Retinal pigment epithelial cell (primary cell): ENCODE results near the gene SUPT3H.
"Not testable (repeated sequence)": the region's sequence is repeated elsewhere in the genome, so short reads cannot be mapped to it uniquely, and the experiment has no call there.

Experiments
- DNase-seq: peaks from one replicate; pipeline ENCODE4 v3.0.0-alpha.2; 2010; ENCODE audit warnings: low read depth
- H3K4me3 ChIP-seq: 2 replicates; pipeline ENCODE4 v1.5.1; 2011; ENCODE audit warnings: mild to moderate bottlenecking, low read length, control low read depth, moderate library complexity
- CTCF ChIP-seq: conservative IDR thresholded peaks from 2 replicates; pipeline ENCODE4 v1.5.1; 2011; ENCODE audit warnings: low read depth, low read length, control low read depth, inconsistent platforms

The SUPT3H gene

GRCh38 chr6:45289751-45290514 is 87.8 kb downstream of the SUPT3H start:
- DNase-seq, result no peak
- TF ChIP-seq CTCF, result no peak
- no peak overlapping the region for H3K4me3 ChIP-seq

GRCh38 chr6:45286707-45287106 is 91.0 kb downstream of the SUPT3H start:
- H3K4me3 ChIP-seq, DNase-seq: not testable (repeated sequence)

- no peak for TF ChIP-seq CTCF
- no peak for DNase-seq
- no peak overlapping the region for H3K4me3 ChIP-seq
Observed at GRCh38 chr6:45278367-45278766, 99.4 kb downstream of the SUPT3H start.

GRCh38 chr6:45277741-45278140 is 100.0 kb downstream of the SUPT3H start:
- H3K4me3 ChIP-seq, DNase-seq: not testable (repeated sequence)

GRCh38 chr6:45275358-45275757 is 102.4 kb downstream of the SUPT3H start:
- no peak for TF ChIP-seq CTCF
- DNase-seq, result no peak
- H3K4me3 ChIP-seq, result no peak overlapping the region

- no peak overlapping the region for H3K4me3 ChIP-seq
- no peak for DNase-seq
- no peak for TF ChIP-seq CTCF
Observed at GRCh38 chr6:45272626-45273025, 105.1 kb downstream of the SUPT3H start.

GRCh38 chr6:45265246-45265645 is 112.5 kb downstream of the SUPT3H start:
- no peak for DNase-seq
- TF ChIP-seq CTCF, result no peak
- no peak overlapping the region for H3K4me3 ChIP-seq

- H3K4me3 ChIP-seq, result no peak overlapping the region
- DNase-seq, result no peak
- no peak for TF ChIP-seq CTCF
Observed at GRCh38 chr6:45260696-45261095, 117.0 kb downstream of the SUPT3H start.
